ENCODE data around the gene RPS21. TPM values are rescaled to one million over a fixed set of nuclear protein-coding genes. Genes with fewer than 3 reads are reported as not detected.

RPS21 gene
- total and polyA plus RNA-seq, 2 of the 13 experiments (the other 11 are each of a cell fraction or from before 2014, with no cell fraction given) = 2,647 to 11,063 TPM

DNA sequence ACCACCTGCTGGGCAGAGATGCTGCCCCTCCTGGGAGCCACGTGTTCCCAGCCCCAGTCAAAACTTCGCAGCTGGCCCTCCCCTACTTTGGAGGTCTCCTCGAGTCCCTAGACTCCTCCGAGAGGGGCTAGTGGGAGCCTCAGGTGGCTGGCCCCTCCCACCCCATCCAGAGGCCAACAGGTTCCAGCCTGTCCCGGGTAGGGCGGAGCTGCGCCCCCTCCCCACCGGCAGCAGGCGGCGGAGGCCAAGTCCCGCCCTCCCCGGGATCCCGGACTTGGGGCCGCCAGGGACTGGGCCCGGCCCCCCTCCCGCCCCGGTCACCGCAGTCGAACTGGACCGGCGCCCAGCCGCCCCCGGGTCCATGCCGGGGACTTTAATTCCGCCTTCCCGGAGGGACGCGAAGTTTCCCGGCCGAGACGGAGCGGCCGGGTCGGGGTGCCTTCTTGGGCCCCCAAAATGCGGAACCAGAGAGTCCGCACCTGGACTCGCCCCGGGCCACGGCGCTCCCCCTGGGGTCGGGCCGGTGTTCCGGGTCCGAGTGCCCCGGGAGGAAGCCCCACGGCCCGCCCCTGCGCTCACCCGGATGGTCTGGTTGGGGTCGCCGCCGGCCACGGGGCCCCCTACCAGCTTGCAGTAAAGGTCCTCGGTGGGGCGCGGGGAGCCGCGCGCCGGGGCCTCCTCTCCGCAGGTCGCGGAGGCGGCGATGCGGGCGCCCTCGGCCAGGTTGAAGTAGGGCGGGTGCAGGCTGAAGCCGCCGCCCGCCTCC is 20.4 kb upstream of the RPS21 start (continued):
- TF ChIP-seq, protein P1, sequence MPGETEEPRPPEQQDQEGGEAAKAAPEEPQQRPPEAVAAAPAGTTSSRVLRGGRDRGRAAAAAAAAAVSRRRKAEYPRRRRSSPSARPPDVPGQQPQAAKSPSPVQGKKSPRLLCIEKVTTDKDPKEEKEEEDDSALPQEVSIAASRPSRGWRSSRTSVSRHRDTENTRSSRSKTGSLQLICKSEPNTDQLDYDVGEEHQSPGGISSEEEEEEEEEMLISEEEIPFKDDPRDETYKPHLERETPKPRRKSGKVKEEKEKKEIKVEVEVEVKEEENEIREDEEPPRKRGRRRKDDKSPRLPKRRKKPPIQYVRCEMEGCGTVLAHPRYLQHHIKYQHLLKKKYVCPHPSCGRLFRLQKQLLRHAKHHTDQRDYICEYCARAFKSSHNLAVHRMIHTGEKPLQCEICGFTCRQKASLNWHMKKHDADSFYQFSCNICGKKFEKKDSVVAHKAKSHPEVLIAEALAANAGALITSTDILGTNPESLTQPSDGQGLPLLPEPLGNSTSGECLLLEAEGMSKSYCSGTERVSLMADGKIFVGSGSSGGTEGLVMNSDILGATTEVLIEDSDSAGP (CRISPR knock-in tag; IDR thresholded peaks at IDR 0.05; ENCODE audit: borderline replicate concordance) = no peak; the same call in 1 of the 2 replicates
- TF ChIP-seq, protein P2, sequence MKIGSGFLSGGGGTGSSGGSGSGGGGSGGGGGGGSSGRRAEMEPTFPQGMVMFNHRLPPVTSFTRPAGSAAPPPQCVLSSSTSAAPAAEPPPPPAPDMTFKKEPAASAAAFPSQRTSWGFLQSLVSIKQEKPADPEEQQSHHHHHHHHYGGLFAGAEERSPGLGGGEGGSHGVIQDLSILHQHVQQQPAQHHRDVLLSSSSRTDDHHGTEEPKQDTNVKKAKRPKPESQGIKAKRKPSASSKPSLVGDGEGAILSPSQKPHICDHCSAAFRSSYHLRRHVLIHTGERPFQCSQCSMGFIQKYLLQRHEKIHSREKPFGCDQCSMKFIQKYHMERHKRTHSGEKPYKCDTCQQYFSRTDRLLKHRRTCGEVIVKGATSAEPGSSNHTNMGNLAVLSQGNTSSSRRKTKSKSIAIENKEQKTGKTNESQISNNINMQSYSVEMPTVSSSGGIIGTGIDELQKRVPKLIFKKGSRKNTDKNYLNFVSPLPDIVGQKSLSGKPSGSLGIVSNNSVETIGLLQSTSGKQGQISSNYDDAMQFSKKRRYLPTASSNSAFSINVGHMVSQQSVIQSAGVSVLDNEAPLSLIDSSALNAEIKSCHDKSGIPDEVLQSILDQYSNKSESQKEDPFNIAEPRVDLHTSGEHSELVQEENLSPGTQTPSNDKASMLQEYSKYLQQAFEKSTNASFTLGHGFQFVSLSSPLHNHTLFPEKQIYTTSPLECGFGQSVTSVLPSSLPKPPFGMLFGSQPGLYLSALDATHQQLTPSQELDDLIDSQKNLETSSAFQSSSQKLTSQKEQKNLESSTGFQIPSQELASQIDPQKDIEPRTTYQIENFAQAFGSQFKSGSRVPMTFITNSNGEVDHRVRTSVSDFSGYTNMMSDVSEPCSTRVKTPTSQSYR (CRISPR knock-in tag; IDR thresholded peaks at IDR 0.05; ENCODE audit: borderline replicate concordance) = peak; percentile 34; the same call in 1 of the 2 replicates
- no peak for TF ChIP-seq ZFP62 (CRISPR knock-in tag; IDR thresholded peaks at IDR 0.05)
- TF ChIP-seq MAFG (CRISPR knock-in tag; IDR thresholded peaks at IDR 0.05) = no peak
- TF ChIP-seq, protein P3, sequence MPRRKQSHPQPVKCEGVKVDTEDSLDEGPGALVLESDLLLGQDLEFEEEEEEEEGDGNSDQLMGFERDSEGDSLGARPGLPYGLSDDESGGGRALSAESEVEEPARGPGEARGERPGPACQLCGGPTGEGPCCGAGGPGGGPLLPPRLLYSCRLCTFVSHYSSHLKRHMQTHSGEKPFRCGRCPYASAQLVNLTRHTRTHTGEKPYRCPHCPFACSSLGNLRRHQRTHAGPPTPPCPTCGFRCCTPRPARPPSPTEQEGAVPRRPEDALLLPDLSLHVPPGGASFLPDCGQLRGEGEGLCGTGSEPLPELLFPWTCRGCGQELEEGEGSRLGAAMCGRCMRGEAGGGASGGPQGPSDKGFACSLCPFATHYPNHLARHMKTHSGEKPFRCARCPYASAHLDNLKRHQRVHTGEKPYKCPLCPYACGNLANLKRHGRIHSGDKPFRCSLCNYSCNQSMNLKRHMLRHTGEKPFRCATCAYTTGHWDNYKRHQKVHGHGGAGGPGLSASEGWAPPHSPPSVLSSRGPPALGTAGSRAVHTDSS (CRISPR knock-in tag; conservative IDR thresholded peaks at IDR 0.05) = no peak
- no peak for TF ChIP-seq HNRNPL (IDR thresholded peaks at IDR 0.05; ENCODE audit: low read depth, low read length)
- TF ChIP-seq ZSCAN20 (CRISPR knock-in tag; IDR thresholded peaks at IDR 0.05; ENCODE audit: borderline replicate concordance) = peak; percentile 98; the same call in 1 of the 2 replicates
- TF ChIP-seq, protein P4, sequence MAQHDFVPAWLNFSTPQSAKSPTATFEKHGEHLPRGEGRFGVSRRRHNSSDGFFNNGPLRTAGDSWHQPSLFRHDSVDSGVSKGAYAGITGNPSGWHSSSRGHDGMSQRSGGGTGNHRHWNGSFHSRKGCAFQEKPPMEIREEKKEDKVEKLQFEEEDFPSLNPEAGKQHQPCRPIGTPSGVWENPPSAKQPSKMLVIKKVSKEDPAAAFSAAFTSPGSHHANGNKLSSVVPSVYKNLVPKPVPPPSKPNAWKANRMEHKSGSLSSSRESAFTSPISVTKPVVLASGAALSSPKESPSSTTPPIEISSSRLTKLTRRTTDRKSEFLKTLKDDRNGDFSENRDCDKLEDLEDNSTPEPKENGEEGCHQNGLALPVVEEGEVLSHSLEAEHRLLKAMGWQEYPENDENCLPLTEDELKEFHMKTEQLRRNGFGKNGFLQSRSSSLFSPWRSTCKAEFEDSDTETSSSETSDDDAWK (CRISPR knock-in tag; IDR thresholded peaks at IDR 0.05) = no peak
- no peak for TF ChIP-seq ZNF549 (CRISPR knock-in tag; IDR thresholded peaks at IDR 0.05)
- TF ChIP-seq ZNF777 (CRISPR knock-in tag; IDR thresholded peaks at IDR 0.05) = 0 out of 2 replicates have a peak, but pooled peaks have one; percentile 55
- 0 out of 2 replicates have a peak, but pooled peaks have one; percentile 37 for TF ChIP-seq ZFX (CRISPR knock-in tag; IDR thresholded peaks at IDR 0.05; ENCODE audit: low read depth)
- TF ChIP-seq MIER3 (CRISPR knock-in tag; IDR thresholded peaks at IDR 0.05; ENCODE audit: borderline replicate concordance) = no peak
- TF ChIP-seq NFE2L1 (CRISPR knock-in tag; IDR thresholded peaks at IDR 0.05; ENCODE audit: borderline replicate concordance) = no peak
- no peak for TF ChIP-seq GZF1 (CRISPR knock-in tag; IDR thresholded peaks at IDR 0.05)
- TF ChIP-seq, protein P5, sequence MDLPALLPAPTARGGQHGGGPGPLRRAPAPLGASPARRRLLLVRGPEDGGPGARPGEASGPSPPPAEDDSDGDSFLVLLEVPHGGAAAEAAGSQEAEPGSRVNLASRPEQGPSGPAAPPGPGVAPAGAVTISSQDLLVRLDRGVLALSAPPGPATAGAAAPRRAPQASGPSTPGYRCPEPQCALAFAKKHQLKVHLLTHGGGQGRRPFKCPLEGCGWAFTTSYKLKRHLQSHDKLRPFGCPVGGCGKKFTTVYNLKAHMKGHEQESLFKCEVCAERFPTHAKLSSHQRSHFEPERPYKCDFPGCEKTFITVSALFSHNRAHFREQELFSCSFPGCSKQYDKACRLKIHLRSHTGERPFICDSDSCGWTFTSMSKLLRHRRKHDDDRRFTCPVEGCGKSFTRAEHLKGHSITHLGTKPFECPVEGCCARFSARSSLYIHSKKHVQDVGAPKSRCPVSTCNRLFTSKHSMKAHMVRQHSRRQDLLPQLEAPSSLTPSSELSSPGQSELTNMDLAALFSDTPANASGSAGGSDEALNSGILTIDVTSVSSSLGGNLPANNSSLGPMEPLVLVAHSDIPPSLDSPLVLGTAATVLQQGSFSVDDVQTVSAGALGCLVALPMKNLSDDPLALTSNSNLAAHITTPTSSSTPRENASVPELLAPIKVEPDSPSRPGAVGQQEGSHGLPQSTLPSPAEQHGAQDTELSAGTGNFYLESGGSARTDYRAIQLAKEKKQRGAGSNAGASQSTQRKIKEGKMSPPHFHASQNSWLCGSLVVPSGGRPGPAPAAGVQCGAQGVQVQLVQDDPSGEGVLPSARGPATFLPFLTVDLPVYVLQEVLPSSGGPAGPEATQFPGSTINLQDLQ (CRISPR knock-in tag; IDR thresholded peaks at IDR 0.05) = no peak
- no peak for TF ChIP-seq NPAS2 (CRISPR knock-in tag; IDR thresholded peaks at IDR 0.05; ENCODE audit: borderline replicate concordance)
- no peak for TF ChIP-seq ZKSCAN1 (IDR thresholded peaks at IDR 0.05; ENCODE audit: low read length)
- no peak for TF ChIP-seq NCOA1 (CRISPR knock-in tag; IDR thresholded peaks at IDR 0.05)
- 0 out of 2 replicates have a peak, but pooled peaks have one; percentile 40 for TF ChIP-seq ZNF558 (CRISPR knock-in tag; IDR thresholded peaks at IDR 0.05; ENCODE audit: borderline replicate concordance)

Measured in HepG2 (cell line).